ENCODE results near the gene CEND1.

DNA sequence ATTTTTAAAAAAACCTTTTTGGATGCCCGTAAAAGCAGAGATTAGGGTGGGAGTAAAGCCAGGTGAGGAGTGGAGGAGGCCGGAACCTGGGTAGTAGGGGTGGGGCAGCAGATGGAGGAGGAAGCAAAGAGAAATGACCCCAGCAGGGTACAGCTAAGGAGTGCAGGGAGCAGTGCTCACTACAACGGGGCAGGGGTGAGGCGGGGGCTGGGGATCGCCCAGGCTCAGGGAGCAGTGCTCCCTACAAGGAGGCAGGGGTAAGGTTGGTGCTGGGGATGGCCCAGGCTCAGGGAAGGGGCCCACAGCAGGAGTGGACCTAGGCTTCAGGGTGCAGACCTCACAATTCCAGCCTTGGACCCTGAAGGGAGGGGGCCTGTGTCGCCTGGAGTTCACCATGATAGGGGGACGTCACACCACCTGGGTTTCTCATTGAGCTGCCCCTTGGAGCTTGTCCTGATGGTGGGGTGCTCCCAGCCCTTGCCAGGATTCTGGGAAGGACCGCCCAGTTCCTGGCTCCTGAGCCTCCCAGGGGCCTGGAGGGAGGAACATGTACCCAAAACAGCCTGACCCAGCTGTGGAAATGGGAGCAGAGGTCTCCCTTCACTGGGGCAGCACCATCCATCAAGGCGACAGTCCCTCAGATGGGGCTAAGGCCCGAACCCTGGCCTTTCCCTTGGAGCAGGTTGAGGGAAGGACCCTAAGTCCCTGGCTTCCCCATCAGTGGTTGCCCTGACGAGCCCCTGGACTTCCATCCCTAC, 26.0 kb upstream of the CEND1 start:
- TF ChIP-seq, protein P1, sequence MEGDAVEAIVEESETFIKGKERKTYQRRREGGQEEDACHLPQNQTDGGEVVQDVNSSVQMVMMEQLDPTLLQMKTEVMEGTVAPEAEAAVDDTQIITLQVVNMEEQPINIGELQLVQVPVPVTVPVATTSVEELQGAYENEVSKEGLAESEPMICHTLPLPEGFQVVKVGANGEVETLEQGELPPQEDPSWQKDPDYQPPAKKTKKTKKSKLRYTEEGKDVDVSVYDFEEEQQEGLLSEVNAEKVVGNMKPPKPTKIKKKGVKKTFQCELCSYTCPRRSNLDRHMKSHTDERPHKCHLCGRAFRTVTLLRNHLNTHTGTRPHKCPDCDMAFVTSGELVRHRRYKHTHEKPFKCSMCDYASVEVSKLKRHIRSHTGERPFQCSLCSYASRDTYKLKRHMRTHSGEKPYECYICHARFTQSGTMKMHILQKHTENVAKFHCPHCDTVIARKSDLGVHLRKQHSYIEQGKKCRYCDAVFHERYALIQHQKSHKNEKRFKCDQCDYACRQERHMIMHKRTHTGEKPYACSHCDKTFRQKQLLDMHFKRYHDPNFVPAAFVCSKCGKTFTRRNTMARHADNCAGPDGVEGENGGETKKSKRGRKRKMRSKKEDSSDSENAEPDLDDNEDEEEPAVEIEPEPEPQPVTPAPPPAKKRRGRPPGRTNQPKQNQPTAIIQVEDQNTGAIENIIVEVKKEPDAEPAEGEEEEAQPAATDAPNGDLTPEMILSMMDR (IDR thresholded peaks at IDR 0.05): no peak
- TF ChIP-seq POLR2A (IDR thresholded peaks at IDR 0.05): no peak
- no peak for TF ChIP-seq POLR2AphosphoS5 (IDR thresholded peaks at IDR 0.05)
- no peak for TF ChIP-seq EP300 (IDR thresholded peaks at IDR 0.05)
